ENCODE data around the gene ARAP1. TPM values are rescaled to one million over a fixed set of nuclear protein-coding genes. Genes with fewer than 3 reads are reported as not detected.

ARAP1 gene
- total RNA-seq, 1 donor from 2014 or later: 60.2 TPM

- no peak overlapping the region for H3K4me3 ChIP-seq (ENCODE audit: low read depth, low read length)
- no peak for DNase-seq (ENCODE audit: low read depth)
- TF ChIP-seq CTCF (conservative IDR thresholded peaks at IDR 0.05; ENCODE audit: low read depth, low read length): no peak
These were observed 35.3 kb downstream of the ARAP1 start for GRCh38 chr11:72716788-72717435.

GRCh38 chr11:72716290-72716689 lies 35.9 kb downstream of the ARAP1 start:
- TF ChIP-seq CTCF (conservative IDR thresholded peaks at IDR 0.05; ENCODE audit: low read depth, low read length): no peak
- no peak for DNase-seq (ENCODE audit: low read depth)
- no peak overlapping the region for H3K4me3 ChIP-seq (ENCODE audit: low read depth, low read length)

- no peak overlapping the region for H3K4me3 ChIP-seq (ENCODE audit: low read depth, low read length)
- DNase-seq (ENCODE audit: low read depth): no peak
These were observed 39.4 kb downstream of the ARAP1 start for GRCh38 chr11:72712841-72713240.

GRCh38 chr11:72712168-72712751 lies 39.9 kb downstream of the ARAP1 start:
- no peak for DNase-seq (ENCODE audit: low read depth)
- no peak for TF ChIP-seq CTCF (conservative IDR thresholded peaks at IDR 0.05; ENCODE audit: low read depth, low read length)
- H3K4me3 ChIP-seq (ENCODE audit: low read depth, low read length): no peak overlapping the region

More at GRCh38 chr11:72712841-72713240, 39.4 kb downstream of the ARAP1 start:
- TF ChIP-seq CTCF (conservative IDR thresholded peaks at IDR 0.05; ENCODE audit: low read depth, low read length): no peak

- DNase-seq (ENCODE audit: low read depth): no peak
- no peak overlapping the region for H3K4me3 ChIP-seq (ENCODE audit: low read depth, low read length)
- TF ChIP-seq CTCF (conservative IDR thresholded peaks at IDR 0.05; ENCODE audit: low read depth, low read length): no peak
These were observed 41.1 kb downstream of the ARAP1 start for GRCh38 chr11:72711141-72711540.

- H3K4me3 ChIP-seq (ENCODE audit: low read depth, low read length): no peak overlapping the region
- TF ChIP-seq CTCF (conservative IDR thresholded peaks at IDR 0.05; ENCODE audit: low read depth, low read length): no peak
- no peak for DNase-seq (ENCODE audit: low read depth)
These were observed 41.9 kb downstream of the ARAP1 start for GRCh38 chr11:72710278-72710677.
